22Rv1 (cell line): Measurements from ENCODE around the gene SLC24A4.

Experiments
- ZFX ChIP-seq: fragments of 450-650 bp; IDR thresholded peaks from 2 replicates; pipeline ENCODE4 v1.6.1; 2017; ENCODE audit warnings: antibody characterized with exemption, borderline replicate concordance
- TF ChIP-seq, protein P1 (sequence below): fragments of 450-650 bp; IDR thresholded peaks from 2 replicates; pipeline ENCODE4 v1.5.1; 2017; ENCODE audit warnings: mild to moderate bottlenecking

DNA sequence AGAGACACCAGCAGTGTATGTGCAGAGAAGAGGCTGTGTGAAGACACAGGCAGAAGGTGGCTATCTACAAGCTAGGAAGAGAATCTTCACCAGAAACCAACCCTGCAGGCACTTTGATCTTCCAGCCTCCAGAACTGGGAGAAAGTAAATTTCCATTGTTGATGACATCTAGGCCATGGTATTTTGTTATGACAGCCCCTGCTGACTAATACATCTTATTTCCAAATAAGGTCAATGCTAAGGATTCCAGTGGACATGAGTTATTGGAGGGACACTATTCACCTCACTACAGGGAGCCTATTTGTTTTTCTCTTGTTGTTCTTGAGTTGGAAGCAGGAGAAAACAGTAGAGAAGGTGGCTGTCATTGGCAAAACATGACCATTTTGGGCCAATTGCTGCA, 102.1 kb downstream of the SLC24A4 start:
- TF ChIP-seq, protein P1, sequence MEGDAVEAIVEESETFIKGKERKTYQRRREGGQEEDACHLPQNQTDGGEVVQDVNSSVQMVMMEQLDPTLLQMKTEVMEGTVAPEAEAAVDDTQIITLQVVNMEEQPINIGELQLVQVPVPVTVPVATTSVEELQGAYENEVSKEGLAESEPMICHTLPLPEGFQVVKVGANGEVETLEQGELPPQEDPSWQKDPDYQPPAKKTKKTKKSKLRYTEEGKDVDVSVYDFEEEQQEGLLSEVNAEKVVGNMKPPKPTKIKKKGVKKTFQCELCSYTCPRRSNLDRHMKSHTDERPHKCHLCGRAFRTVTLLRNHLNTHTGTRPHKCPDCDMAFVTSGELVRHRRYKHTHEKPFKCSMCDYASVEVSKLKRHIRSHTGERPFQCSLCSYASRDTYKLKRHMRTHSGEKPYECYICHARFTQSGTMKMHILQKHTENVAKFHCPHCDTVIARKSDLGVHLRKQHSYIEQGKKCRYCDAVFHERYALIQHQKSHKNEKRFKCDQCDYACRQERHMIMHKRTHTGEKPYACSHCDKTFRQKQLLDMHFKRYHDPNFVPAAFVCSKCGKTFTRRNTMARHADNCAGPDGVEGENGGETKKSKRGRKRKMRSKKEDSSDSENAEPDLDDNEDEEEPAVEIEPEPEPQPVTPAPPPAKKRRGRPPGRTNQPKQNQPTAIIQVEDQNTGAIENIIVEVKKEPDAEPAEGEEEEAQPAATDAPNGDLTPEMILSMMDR: no peak
- no peak for TF ChIP-seq ZFX
